ENCODE data around the gene GPR183. TPM values are rescaled to one million over a fixed set of nuclear protein-coding genes. Genes with fewer than 3 reads are reported as not detected.

GPR183 gene
- total and polyA plus RNA-seq, 12 donors = 0.94 to 15.0 (median 8.3) TPM

DNA sequence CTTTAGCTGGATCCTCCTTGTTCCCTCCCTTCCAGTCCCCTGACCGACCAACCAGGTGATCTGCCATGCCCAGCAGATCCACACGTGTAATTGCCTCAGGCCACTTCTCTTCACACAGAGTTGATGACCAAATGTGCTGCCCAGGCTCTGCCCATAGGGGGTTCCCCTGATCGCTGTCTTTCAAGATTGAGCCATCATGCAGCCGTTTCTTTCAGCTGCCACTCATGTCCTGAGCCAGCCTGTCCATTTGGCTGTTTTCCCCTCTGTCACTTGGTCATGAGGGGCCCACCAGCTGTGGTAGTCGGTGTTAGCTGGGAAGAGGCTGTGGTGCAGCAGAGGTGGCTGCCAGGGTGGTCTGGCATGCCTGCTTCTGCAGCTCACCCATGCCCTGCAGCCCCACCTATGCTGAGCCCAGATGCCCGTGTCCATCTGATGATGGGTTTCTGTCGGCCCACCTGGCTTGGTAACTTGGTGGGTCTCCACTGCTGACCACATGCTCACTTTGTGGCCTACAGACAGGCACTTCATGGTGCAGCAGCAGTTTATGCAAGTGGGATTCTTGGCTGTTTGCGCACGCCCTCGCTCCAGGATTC lies 35.6 kb upstream of the GPR183 start:
- WGBS, 4 donors = 74 to 89% (median 81%) methylated on average over 6 to 10 of the region's 10 CpGs
- H3K4me1 ChIP-seq (replicated peaks in 1 of 2) = peaks cover 4 to 5% of the 10 kb centered on the region in 2 donors
- intact Hi-C loops (cut with DNase I) = no loop called here
- DNase-seq = no peak
- TF ChIP-seq POLR2A (IDR thresholded peaks at IDR 0.05) = no peak
- TF ChIP-seq, protein P1, sequence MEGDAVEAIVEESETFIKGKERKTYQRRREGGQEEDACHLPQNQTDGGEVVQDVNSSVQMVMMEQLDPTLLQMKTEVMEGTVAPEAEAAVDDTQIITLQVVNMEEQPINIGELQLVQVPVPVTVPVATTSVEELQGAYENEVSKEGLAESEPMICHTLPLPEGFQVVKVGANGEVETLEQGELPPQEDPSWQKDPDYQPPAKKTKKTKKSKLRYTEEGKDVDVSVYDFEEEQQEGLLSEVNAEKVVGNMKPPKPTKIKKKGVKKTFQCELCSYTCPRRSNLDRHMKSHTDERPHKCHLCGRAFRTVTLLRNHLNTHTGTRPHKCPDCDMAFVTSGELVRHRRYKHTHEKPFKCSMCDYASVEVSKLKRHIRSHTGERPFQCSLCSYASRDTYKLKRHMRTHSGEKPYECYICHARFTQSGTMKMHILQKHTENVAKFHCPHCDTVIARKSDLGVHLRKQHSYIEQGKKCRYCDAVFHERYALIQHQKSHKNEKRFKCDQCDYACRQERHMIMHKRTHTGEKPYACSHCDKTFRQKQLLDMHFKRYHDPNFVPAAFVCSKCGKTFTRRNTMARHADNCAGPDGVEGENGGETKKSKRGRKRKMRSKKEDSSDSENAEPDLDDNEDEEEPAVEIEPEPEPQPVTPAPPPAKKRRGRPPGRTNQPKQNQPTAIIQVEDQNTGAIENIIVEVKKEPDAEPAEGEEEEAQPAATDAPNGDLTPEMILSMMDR (IDR thresholded peaks at IDR 0.05) = no peak
- peaks cover 0 to 9% of the 10 kb centered on the region in 2 donors for H3K36me3 ChIP-seq (replicated peaks in 1 of 2)
- H3K27me3 ChIP-seq = no peaks in the 10 kb centered on the region
- no peak overlapping the region for H3K4me3 ChIP-seq
- H3K27ac ChIP-seq = no peak overlapping the region
- H3K9me3 ChIP-seq (replicated peaks in 1 of 3) = no peaks in the 10 kb centered on the region

DNA sequence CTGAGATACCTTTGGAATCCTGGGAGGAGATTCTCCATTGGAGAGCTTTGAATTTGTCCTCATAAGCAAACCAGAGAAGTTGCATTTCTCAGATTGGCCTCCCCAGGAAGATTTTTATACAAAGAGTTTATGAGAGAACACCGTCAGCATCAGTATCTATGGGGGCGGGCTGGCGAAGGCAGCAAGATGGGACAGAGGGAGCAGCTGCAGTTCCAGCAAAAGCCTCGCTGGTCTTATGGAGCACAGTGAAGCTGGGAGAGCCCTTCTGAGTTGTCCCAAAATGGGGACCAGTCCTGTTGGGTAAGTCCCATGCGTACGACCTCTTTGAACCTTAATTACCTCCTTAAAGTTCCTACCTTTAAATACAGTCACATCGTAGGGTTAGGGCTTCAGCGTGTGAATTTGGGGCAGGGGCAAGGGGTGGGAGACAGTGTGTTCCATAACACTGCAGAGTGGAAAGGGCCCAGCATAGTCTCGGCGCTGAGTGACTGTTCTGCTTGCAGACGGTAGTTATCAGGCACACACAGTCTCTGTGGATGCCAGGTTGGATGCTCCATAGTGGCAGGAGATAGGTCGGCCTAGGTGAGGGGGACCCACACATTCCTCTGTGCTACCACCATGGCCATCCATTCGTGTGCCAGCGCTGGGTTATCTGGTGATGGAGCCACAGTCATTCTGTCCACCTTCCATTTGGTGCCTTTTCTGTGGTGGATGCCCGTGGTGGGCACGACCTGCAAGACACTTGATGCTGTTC lies 34.9 kb upstream of the GPR183 start:
- Histone ChIP-seq H3K9me3 (replicated peaks in 1 of 3) (no peaks in the 10 kb centered on the region), H3K36me3 (replicated peaks in 1 of 2) (peaks cover 0 to 9% of the 10 kb centered on the region in 2 donors), H3K4me1 (replicated peaks in 1 of 2) (peaks cover 4 to 5% of the 10 kb centered on the region in 2 donors), H3K4me3 (no peak overlapping the region), H3K27ac (no peak overlapping the region), H3K27me3 (no peaks in the 10 kb centered on the region)
- TF ChIP-seq, protein P1 (IDR thresholded peaks at IDR 0.05) = no peak
- TF ChIP-seq POLR2A (IDR thresholded peaks at IDR 0.05) = no peak
- 94 to 98% (median 96%) methylated on average over 15 to 16 of the region's 16 CpGs for WGBS, 4 donors
- intact Hi-C loops (cut with DNase I) = no loop called here
- DNase-seq = no peak

- Histone ChIP-seq H3K4me1 (replicated peaks in 1 of 2) (peaks cover 4 to 5% of the 10 kb centered on the region in 2 donors), H3K36me3 (replicated peaks in 1 of 2) (peaks cover 0 to 9% of the 10 kb centered on the region in 2 donors), H3K27me3 (no peaks in the 10 kb centered on the region), H3K27ac (no peak overlapping the region), H3K4me3 (no peak overlapping the region), H3K9me3 (replicated peaks in 1 of 3) (no peaks in the 10 kb centered on the region)
- intact Hi-C loops (cut with DNase I) = no loop called here
- no peak for DNase-seq
- TF ChIP-seq, protein P1 (IDR thresholded peaks at IDR 0.05) = no peak
- no peak for TF ChIP-seq POLR2A (IDR thresholded peaks at IDR 0.05)
Measured at GRCh38 chr13:99340638-99341037, 33.4 kb upstream of the GPR183 start.

DNA sequence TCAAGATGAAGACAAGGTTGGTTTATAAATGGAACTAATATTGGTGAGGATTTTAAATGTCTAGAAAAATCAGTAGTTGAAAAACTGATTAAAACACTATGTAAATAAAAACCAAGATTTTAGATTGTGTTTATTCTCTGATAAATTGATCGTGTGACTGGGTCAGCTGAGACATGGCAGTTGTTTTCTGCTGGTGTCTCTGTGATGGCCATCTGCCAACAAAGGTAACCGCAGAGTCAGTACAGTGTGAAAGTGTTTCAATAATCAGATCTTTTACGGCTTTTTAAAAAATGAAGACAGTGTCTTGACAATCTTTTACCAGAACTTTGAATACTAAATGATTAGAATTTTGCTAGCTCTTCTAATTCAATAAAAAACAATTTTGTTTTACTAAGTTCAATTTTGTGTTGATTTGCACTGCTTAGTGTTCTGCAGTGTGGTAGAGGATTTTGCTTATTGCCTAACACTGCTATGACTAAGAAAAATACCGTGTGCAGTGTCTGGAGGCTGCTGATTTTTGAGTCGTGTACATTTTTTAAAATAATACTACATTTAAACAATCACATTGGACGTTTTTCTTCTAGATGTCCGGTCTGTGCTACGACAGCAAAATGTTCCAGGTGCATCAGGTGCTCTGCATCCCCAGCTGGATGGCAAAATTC lies 32.7 kb upstream of the GPR183 start:
- H3K9me3 ChIP-seq (replicated peaks in 1 of 3) = no peaks in the 10 kb centered on the region
- intact Hi-C loops (cut with DNase I) = no loop called here
- DNase-seq = no peak
- H3K27me3 ChIP-seq = no peaks in the 10 kb centered on the region
- peaks cover 0 to 9% of the 10 kb centered on the region in 2 donors for H3K36me3 ChIP-seq (replicated peaks in 1 of 2)
- TF ChIP-seq, protein P1 (IDR thresholded peaks at IDR 0.05) = no peak
- no peak for TF ChIP-seq POLR2A (IDR thresholded peaks at IDR 0.05)
- WGBS, 4 donors = 67 to 82% (median 78%) methylated on average over 8 of the region's 8 CpGs
- no peak overlapping the region for H3K4me3 ChIP-seq
- H3K27ac ChIP-seq = no peak overlapping the region
- H3K4me1 ChIP-seq (replicated peaks in 1 of 2) = peaks cover 4 to 5% of the 10 kb centered on the region in 2 donors

Measured in adrenal gland (tissue), 12 donors.